Globus pallidus (tissue), 1 donor: ENCODE data around the gene SLC25A27.

Source experiments
- DNase-seq: peaks from one replicate; pipeline ENCODE4 v3.0.0-alpha.2; 2015; ENCODE audit warnings: low spot score

SLC25A27 gene

GRCh38 chr6:46651816-46652215, 959 bp upstream of the SLC25A27 start:
- peak; percentile 12 for DNase-seq

- peak; percentile 6 for DNase-seq
These were observed 558 bp upstream of the SLC25A27 start for GRCh38 chr6:46652232-46652602.

- DNase-seq, result no peak
These were observed 842 bp downstream of the SLC25A27 start for GRCh38 chr6:46653439-46654195.

- peak; percentile 27 for DNase-seq
These were observed 3.0 kb downstream of the SLC25A27 start for GRCh38 chr6:46655803-46656202.

- no peak for DNase-seq
These were observed 4.9 kb downstream of the SLC25A27 start for GRCh38 chr6:46657642-46658041.

- DNase-seq, result no peak
These were observed 8.7 kb downstream of the SLC25A27 start for GRCh38 chr6:46661483-46661882.

GRCh38 chr6:46667377-46667776, 14.6 kb downstream of the SLC25A27 start:
- DNase-seq, result no peak

GRCh38 chr6:46674410-46674809, 21.6 kb downstream of the SLC25A27 start:
- peak; percentile 46 for DNase-seq

- DNase-seq, result no peak
These were observed 24.0 kb downstream of the SLC25A27 start for GRCh38 chr6:46676604-46677313.

- DNase-seq, result no peak
These were observed 24.5 kb downstream of the SLC25A27 start for GRCh38 chr6:46677314-46677654.

GRCh38 chr6:46684771-46685170, 32.0 kb downstream of the SLC25A27 start:
- no peak for DNase-seq

- no peak for DNase-seq
These were observed 34.9 kb downstream of the SLC25A27 start, which contains the start of gene TDRD6 for GRCh38 chr6:46687619-46688097. TDRD6 (plus strand) TSS chr6:46687885; CDS start chr6:46688129, 244 bp downstream.

- DNase-seq, result no peak
These were observed 35.6 kb downstream of the SLC25A27 start for GRCh38 chr6:46688117-46688965.

GRCh38 chr6:46688966-46689335, 36.2 kb downstream of the SLC25A27 start:
- DNase-seq, result no peak

GRCh38 chr6:46689657-46690056, 36.9 kb downstream of the SLC25A27 start:
- no peak for DNase-seq

GRCh38 chr6:46690141-46690755, 37.5 kb downstream of the SLC25A27 start:
- no peak for DNase-seq

- DNase-seq, result no peak
These were observed 38.2 kb downstream of the SLC25A27 start for GRCh38 chr6:46690911-46691451.

- DNase-seq, result no peak
These were observed 47.2 kb downstream of the SLC25A27 start for GRCh38 chr6:46699970-46700369.

GRCh38 chr6:46704562-46704961, 51.8 kb downstream of the SLC25A27 start:
- peak; percentile 20 for DNase-seq

- DNase-seq, result no peak
These were observed 53.7 kb downstream of the SLC25A27 start for GRCh38 chr6:46706464-46706863.

GRCh38 chr6:46711491-46711890, 58.7 kb downstream of the SLC25A27 start:
- no peak for DNase-seq

- DNase-seq, result no peak
These were observed 62.4 kb downstream of the SLC25A27 start for GRCh38 chr6:46715141-46715540.
